Keratinocyte (primary cell): Measurements from ENCODE around the gene APOL1. TPM values are rescaled to one million over a fixed set of nuclear protein-coding genes. Genes with fewer than 3 reads are reported as not detected.

Experiments used
- DNase-seq: peaks from one replicate; pipeline ENCODE4 v3.0.0-alpha.2; 2011; ENCODE audit warnings: low read depth, missing footprints, low spot score
- FAIRE-seq: peaks from 2 replicates; lab custom pipeline; 2011; peaks lifted over from hg19 to GRCh38; lab: Jason Lieb, UNC
- H2AFZ ChIP-seq: 2 replicates; pipeline ENCODE4 v1.6.0; 2012; ENCODE audit warnings: low read length, control low read depth, inconsistent platforms; ENCODE audit not compliant: control insufficient read depth
- H3K27ac ChIP-seq: 2 replicates; pipeline ENCODE4 v1.5.1; 2011; ENCODE audit warnings: low read length; ENCODE audit not compliant: control insufficient read depth, insufficient read depth
- H3K27me3 ChIP-seq: 3 replicates; pipeline ENCODE4 v1.6.0; 2011; ENCODE audit warnings: low read length; ENCODE audit not compliant: control insufficient read depth, insufficient read depth; ENCODE audit errors: extremely low read depth
- H3K36me3 ChIP-seq, 2 experiments: 2 replicates in 1 of 2; 3 replicates in 1 of 2; pipeline ENCODE4 v1.5.1; 2011; ENCODE audit warnings: low read length in 2 of 2, mild to moderate bottlenecking in 1 of 2; ENCODE audit not compliant: control insufficient read depth in 2 of 2, insufficient read depth in 2 of 2; ENCODE audit errors: extremely low read depth in 1 of 2
- H3K4me1 ChIP-seq: 3 replicates; pipeline ENCODE4 v1.5.1; 2011; ENCODE audit warnings: low read length; ENCODE audit not compliant: control insufficient read depth, insufficient read depth; ENCODE audit errors: extremely low read depth
- H3K4me2 ChIP-seq: 3 replicates; pipeline ENCODE4 v1.6.0; 2011; ENCODE audit warnings: low read depth, low read length; ENCODE audit not compliant: control insufficient read depth, insufficient read depth; ENCODE audit errors: extremely low read depth
- H3K4me3 ChIP-seq, 3 experiments: fragments of 200-600 bp in 1 of 3; sonication (generic) in 1 of 3; 2 replicates in 2 of 3; 3 replicates in 1 of 3; pipeline ENCODE4 v1.5.1; 2011 to 2016; ENCODE audit warnings: low read length in 3 of 3, mild to moderate bottlenecking in 3 of 3, control low read depth in 2 of 3, inconsistent platforms in 1 of 3, low read depth in 1 of 3, mixed read lengths in 1 of 3, mixed run types in 1 of 3, moderate library complexity in 1 of 3; ENCODE audit not compliant: control insufficient read depth in 2 of 3, insufficient read depth in 2 of 3; ENCODE audit errors: extremely low read depth in 1 of 3
- H3K79me2 ChIP-seq: 2 replicates; pipeline ENCODE4 v1.6.0; 2012; ENCODE audit warnings: low read length; ENCODE audit not compliant: control insufficient read depth, insufficient read depth
- H3K9ac ChIP-seq: 3 replicates; pipeline ENCODE4 v1.6.0; 2011; ENCODE audit warnings: low read length; ENCODE audit not compliant: control insufficient read depth, insufficient read depth; ENCODE audit errors: extremely low read depth
- H3K9me1 ChIP-seq: 3 replicates; pipeline ENCODE4 v1.6.0; 2011; ENCODE audit warnings: low read length; ENCODE audit not compliant: control insufficient read depth, insufficient read depth; ENCODE audit errors: extremely low read depth
- H3K9me3 ChIP-seq: 2 replicates; pipeline ENCODE4 v1.5.1; 2012; ENCODE audit warnings: low read depth, low read length; ENCODE audit not compliant: control insufficient read depth
- H4K20me1 ChIP-seq: 3 replicates; pipeline ENCODE4 v1.6.0; 2011; ENCODE audit warnings: low read length; ENCODE audit not compliant: control insufficient read depth, insufficient read depth; ENCODE audit errors: extremely low read depth
- EZH2 ChIP-seq: IDR thresholded peaks from one replicate; pipeline ENCODE4 v1.6.1; 2012; ENCODE audit warnings: inconsistent platforms, mild to moderate bottlenecking, low read length, moderate library complexity
- dilution Hi-C: fragments of 300-500 bp; cut with MboI; formaldehyde crosslinking; loops from one replicate; pipeline ENCODE4 v1.7.0; 2020; ENCODE audit warnings: low sequenced_read_pairs; ENCODE audit not compliant: extremely low pct_ligation_motif_present
- polyA plus RNA-seq, 5 experiments: library from polyadenylated mRNA; depleted of rRNA in 3 of 5; stranded (reverse) in 3 of 5; stranded (forward) in 1 of 5; unstranded in 1 of 5; fragments of >200 nt; gene quantifications; 1 replicate in 1 of 5; 2 replicates in 3 of 5; 3 replicates in 1 of 5; pipeline versions ENCODE4 v1.2.1 to v1.2.3, GENCODE V29; 2011 to 2012; ENCODE audit warnings: missing spikeins in 2 of 5, low read depth in 1 of 5, low replicate concordance in 1 of 5
- TF ChIP-seq, protein P1 (sequence below), 3 experiments: IDR thresholded peaks in 1 of 3; conservative IDR thresholded peaks in 1 of 3; optimal IDR thresholded peaks in 1 of 3; 2 replicates in 2 of 3; 3 replicates in 1 of 3; pipeline versions ENCODE3 to v1.5.1; 2011; ENCODE audit warnings: low read length in 3 of 3, mild to moderate bottlenecking in 3 of 3, moderate library complexity in 2 of 3, control low read depth in 1 of 3, inconsistent platforms in 1 of 3; ENCODE audit not compliant: insufficient read depth in 2 of 3; ENCODE audit errors: extremely low read depth in 1 of 3

The APOL1 gene
- polyA plus RNA-seq, 1 donor (not counting 4 experiments of a cell fraction or from before 2014, with no cell fraction given) = 3.0 TPM

DNA sequence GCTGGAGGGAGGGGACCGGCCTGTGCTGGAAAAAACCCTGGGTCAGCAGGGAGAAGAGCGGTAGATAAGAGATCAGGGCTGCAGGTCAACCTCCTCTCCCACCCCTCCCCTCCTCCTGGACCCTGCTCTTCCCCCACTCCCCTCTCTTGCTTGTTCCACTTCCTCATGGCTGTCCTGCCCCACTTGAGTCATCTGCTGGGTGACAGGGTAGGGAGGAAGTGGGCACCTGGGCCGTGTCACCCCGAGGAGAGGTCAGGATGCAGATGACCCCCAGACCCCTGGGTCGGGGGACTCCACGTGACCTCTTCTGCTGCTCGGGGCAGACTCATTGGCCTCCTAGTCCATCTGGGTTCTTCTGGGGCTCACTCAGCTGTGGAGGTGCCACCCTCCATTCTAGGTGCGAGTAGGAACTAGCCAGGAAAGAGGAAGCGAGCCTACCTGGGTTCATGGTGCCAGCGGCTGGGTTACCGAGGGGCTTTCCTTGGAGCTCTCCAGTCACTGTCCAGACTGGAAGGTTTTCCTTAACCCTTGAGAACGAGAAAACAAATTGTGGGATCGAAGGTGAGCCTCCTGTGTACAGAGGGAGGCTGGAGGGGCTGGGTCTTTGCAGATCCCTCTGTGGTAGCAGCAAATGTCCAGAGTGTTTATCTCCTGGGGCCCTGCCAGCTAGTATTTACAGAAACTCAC lies 20.1 kb upstream of the APOL1 start:
- no peak overlapping the region for H3K9ac ChIP-seq
- FAIRE-seq (no peak), DNase-seq (no peak)
- no peaks in the 10 kb centered on the region for H3K27me3 ChIP-seq
- TF ChIP-seq EZH2 = no peak
- TF ChIP-seq, protein P1, sequence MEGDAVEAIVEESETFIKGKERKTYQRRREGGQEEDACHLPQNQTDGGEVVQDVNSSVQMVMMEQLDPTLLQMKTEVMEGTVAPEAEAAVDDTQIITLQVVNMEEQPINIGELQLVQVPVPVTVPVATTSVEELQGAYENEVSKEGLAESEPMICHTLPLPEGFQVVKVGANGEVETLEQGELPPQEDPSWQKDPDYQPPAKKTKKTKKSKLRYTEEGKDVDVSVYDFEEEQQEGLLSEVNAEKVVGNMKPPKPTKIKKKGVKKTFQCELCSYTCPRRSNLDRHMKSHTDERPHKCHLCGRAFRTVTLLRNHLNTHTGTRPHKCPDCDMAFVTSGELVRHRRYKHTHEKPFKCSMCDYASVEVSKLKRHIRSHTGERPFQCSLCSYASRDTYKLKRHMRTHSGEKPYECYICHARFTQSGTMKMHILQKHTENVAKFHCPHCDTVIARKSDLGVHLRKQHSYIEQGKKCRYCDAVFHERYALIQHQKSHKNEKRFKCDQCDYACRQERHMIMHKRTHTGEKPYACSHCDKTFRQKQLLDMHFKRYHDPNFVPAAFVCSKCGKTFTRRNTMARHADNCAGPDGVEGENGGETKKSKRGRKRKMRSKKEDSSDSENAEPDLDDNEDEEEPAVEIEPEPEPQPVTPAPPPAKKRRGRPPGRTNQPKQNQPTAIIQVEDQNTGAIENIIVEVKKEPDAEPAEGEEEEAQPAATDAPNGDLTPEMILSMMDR (optimal IDR thresholded peaks at IDR 0.05 in 1 of 3, IDR thresholded peaks at IDR 0.05 in 1 of 3, conservative IDR thresholded peaks at IDR 0.05 in 1 of 3; ENCODE audit: extremely low read depth in 1 of 3, insufficient read depth in 2 of 3, low read length in 3 of 3) = no peak
- peaks cover 9% of the 10 kb centered on the region for H3K79me2 ChIP-seq
- H3K4me1 ChIP-seq = peaks cover 4% of the 10 kb centered on the region
- no peaks in the 10 kb centered on the region for H3K9me3 ChIP-seq
- no peaks in the 10 kb centered on the region for H4K20me1 ChIP-seq
- dilution Hi-C loops = no loop called here
- H3K9me1 ChIP-seq = no peaks in the 10 kb centered on the region
- H3K27ac ChIP-seq = no peak overlapping the region
- no peak overlapping the region for H3K4me2 ChIP-seq
- no peak overlapping the region for H3K4me3 ChIP-seq
- H2AFZ ChIP-seq = no peak overlapping the region
- peaks cover 9 to 23% of the 10 kb centered on the region in 2 experiments for H3K36me3 ChIP-seq

DNA sequence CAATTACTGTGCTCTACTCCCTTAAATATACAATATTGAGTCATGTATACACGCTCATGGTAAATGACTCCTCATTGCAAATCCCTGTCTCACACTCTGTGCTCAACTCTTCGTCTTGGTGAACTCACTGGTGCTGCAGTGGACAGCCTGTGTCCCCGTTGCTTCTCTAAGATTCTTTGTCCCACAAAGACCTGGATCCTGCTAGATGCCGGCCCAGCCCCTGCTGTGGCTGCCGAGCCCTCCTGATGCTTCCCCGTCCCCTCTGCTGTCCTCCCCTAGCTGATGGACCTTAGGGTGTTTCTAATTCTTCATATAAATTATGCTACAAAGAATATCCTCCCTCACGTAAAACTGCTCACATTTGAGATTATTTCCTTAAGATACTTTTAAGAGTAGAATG lies 19.1 kb upstream of the APOL1 start:
- Histone ChIP-seq H3K9ac (no peak overlapping the region), H3K36me3 (peaks cover 9 to 18% of the 10 kb centered on the region in 2 experiments), H3K27ac (no peak overlapping the region), H3K4me1 (peaks cover 14% of the 10 kb centered on the region), H2AFZ (no peak overlapping the region), H3K4me3 (no peak overlapping the region), H3K79me2 (peaks cover 17% of the 10 kb centered on the region), H4K20me1 (no peaks in the 10 kb centered on the region), H3K4me2 (no peak overlapping the region), H3K27me3 (no peaks in the 10 kb centered on the region), H3K9me1 (no peaks in the 10 kb centered on the region), H3K9me3 (no peaks in the 10 kb centered on the region)
- dilution Hi-C loops = no loop called here
- no peak for DNase-seq
- no peak for FAIRE-seq
- TF ChIP-seq, protein P1 (optimal IDR thresholded peaks at IDR 0.05 in 1 of 3, IDR thresholded peaks at IDR 0.05 in 1 of 3, conservative IDR thresholded peaks at IDR 0.05 in 1 of 3; ENCODE audit: extremely low read depth in 1 of 3, insufficient read depth in 2 of 3, low read length in 3 of 3) = no peak
- no peak for TF ChIP-seq EZH2
